T47D (cell line): ENCODE measurements around the gene DHRSX.
A peak's percentile ranks its signal among the peaks of the same experiment; 100 is the strongest.
"Not testable (repeated sequence)": the region's sequence is repeated elsewhere in the genome, so short reads cannot be mapped to it uniquely, and the experiment has no call there.

Experiments
- DNase-seq, 2 experiments: peaks; one replicate each; pipeline versions ENCODE4 v3.0.0 to v3.0.0-alpha.2; 2011 to 2012; ENCODE audit warnings: low read depth in 1 of 2, low spot score in 1 of 2
- JUND ChIP-seq: IDR thresholded peaks from 2 replicates; pipeline ENCODE4 v1.6.1; 2012; ENCODE audit warnings: low read depth
- in situ Hi-C: cut with HindIII; loops from 2 replicates; pipeline ENCODE4 v1.10.0; 2016; ENCODE audit warnings: low sequenced_read_pairs, low pct_unique_long_range_greater_than_20kb

The DHRSX gene

DNA sequence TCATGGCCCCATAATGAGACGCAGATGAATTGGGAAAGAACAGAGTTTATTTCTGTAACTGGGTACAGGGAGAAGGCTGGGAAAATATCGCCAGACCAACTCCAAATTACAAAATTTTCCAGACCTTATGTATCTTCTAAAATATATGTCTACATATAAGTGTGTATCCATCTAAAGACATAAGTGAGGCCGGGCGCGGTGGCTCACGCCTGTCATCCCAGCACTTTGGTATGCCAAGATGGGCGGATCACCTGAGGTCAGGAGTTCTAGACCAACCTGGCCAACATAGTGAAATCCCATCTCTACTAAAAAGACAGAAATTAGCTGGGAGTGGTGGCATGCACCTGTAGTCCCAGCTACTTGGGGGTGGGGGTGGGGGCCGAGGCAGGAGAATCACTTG lies 11.7 kb upstream of the DHRSX start:
- DNase-seq = no peak
- in situ Hi-C loops = no loop called here
- no peak for TF ChIP-seq JUND

DNA sequence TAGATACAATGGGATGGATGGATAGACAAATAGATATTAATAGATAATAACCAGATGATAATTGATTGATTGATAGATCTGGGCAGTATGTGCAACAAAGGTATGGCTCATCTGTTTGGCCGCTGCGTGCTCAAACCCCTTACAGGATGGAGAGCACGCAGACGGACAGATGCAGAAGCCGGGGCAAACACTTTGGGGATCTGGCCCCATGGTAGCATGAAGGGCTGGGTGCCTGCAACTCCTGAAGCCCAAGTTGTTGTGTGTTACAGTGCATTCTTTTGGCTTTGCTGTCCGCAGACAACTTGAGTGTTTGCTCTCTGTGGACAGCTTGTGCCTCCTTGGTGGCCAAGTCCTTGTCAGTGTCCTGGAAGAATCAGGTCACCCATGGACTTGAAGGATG lies 10.6 kb upstream of the DHRSX start:
- TF ChIP-seq JUND = no peak
- in situ Hi-C loops = no loop called here
- DNase-seq = no peak

DNA sequence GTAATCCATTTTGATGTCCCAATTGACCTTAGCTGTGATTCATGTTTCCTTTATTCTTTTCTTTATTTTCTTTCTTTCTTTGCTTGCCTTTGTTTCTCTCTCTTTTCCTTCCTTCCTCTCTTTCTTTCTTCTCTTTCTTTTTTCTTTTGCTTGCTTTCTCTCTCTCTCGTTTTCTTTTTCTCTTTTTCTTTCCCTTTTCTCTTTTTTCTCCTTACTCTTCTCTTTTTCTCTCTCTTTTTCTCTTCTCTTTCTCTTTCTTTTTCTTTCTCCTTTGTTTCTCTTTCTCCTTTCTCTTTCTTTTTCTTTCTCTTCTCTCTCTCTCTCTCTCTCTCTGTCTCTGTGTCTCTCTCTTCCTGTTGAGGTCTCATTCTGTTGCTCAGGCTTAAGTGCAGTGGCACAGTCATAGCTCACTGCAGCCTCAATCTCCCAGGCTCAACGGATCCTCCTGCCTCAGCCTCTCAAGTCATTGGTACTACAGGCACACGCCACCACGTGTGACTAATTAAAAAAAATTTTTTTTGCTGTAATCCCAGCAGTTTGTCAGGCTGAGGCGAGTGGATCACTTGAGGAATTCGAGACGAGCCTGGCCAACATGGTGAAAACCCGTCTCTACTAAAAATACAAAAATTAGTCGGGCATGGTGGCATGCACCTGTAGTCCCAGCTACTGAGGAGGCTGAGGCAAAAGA lies 8.0 kb upstream of the DHRSX start:
- TF ChIP-seq JUND = no peak
- in situ Hi-C loops = no loop called here
- DNase-seq = no peak

DNA sequence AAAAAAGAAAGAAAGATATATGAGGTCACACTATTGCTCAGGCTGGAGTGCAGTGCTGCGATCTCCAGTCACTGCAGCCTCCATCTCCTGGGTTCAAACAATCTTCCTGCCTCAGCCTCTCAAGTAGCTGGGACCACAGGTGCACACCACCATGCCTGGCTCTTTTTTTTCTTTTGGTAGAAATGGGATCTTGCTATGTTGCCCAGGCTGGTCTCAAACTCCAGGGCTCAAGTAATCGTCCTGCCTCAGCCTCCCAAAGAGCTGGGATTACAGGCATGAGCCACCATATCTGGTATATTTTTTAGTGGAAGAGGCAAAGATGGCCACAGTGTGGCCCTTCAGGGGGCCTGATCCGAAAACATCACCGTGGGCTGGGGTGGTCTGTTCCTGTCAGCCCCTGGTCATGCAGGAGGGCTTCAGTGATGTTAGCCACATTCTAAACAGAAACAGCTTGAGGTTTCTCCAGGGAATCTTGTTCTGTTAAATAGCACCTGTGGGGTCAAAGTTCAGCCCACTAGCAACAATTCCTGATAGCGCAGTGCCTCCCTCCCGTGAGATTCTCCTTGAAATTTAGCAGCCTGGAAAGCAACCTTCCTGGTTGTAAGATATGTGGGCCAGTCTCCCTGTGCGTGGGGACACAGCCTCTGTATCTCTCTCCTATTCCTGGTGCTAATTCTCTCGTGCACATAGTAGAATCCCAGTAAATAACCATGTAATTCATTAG lies 7.3 kb upstream of the DHRSX start:
- no peak for DNase-seq
- TF ChIP-seq JUND = no peak
- in situ Hi-C loops = no loop called here

DNA sequence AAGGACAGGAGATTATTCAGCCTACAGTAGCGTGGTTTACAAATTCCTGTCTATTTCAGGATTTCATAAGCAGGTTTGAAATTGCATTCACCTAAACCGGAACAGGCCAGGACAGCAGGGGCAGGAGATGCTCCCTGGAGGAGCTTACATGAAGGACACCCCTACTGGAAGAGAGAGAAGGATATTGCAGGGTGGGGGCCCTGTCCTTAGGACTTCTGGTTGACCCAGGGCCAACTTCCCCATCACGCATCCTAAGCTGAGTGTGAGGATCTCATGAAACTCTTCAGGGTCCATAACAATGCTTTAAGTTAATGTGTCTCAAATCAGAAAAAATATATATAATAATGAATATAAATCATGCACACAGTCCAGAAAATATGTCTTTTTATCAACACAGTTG lies 6.4 kb upstream of the DHRSX start:
- in situ Hi-C loops = no loop called here
- no peak for DNase-seq
- no peak for TF ChIP-seq JUND

DNA sequence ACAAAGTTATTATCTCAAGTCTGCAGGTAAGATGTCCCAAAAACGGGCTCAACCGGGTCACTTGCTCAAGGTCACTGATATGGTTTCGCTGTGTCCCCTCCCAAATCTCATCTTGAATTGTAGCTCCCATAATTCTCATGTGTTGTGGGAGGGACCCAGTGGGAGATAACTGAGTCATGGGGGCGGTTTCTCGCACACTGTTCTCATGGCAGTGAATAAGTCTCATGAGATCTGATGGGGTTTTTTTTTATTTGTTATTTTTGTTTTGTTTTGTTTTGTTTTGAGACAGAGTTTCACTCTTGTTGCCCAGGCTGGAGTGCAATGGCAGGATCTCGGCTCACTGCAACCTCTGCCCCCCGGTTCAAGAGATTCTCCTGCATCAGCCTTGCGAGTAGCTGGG lies 4.6 kb upstream of the DHRSX start:
- in situ Hi-C loops = not testable (repeated sequence)

DNA sequence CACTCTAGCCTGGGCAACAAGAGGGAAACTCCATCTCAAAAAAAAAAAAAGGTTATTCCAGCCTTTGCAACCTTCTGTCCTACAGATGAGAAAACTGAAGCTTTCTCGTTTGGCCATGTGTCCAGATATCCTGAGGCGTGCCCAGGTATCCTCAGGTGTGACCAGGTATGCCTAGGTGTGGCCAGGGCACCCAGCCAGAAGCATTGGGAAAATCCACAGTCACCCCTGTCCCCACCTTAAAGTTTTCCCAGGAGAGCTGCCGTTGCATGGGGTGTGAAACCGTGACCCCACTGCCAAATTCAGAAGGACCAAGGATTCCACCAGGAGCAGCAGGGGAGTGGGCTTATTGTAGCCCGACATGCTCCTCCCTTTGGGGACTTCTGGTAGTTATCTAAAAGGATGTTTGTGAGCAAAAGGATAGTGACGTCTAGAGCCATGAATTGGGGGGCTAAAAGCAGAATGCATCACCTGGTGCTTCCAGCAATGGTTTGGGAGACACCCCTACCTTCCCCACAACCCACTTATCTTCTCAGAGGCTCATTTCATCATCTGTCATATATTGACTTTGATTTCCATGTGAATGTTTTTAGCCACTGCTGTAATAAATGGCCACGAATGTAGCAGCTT lies 4.0 kb upstream of the DHRSX start:
- no peak for DNase-seq
- no peak for TF ChIP-seq JUND
- in situ Hi-C loops = no loop called here

More for the DNA sequence above, 4.6 kb upstream of the DHRSX start:
- DNase-seq = not testable (repeated sequence)

DNA sequence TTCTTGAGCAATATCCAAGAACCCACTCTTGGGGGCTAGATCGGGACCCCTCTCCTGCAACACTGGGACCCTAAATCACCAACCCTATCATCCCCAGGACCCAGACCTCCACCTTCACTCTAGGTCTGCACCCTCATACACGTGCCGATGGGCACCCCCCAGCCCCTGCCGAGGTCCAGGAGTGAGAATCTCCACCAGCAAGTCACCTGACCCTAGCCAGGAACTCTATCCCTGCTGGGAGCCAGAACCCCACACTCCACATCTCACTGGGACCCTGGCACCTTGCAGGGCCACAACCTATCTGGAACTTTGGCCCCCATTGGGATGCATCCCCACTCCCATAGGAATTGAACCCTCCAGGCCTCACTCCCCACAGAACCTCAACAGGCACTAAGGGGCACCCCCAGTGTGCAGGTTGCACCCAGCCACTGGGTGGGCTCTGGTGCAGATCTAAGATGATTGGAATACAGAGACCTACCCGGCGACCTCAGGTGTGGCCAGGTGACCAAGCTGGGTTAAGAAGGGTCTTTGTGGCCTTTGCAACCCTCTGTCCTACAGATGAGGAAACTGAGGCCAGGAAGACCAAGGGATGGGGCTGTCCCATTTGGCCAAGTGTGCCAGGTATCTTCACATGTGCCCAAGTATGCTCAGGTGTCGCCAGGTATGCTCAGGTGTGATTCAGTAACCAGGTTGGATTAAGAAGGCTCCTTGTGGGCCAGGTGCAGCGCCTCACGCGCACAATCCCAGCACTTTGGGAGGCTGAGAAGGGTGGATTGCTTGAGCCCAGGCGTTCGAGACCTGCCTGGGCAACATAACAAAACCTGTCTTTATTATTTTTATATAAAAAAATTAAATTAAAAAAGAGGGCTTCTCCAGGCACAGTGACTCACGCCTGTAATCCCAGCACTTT lies 3.1 kb upstream of the DHRSX start:
- TF ChIP-seq JUND = no peak
- in situ Hi-C loops = no loop called here
- no peak for DNase-seq

DNA sequence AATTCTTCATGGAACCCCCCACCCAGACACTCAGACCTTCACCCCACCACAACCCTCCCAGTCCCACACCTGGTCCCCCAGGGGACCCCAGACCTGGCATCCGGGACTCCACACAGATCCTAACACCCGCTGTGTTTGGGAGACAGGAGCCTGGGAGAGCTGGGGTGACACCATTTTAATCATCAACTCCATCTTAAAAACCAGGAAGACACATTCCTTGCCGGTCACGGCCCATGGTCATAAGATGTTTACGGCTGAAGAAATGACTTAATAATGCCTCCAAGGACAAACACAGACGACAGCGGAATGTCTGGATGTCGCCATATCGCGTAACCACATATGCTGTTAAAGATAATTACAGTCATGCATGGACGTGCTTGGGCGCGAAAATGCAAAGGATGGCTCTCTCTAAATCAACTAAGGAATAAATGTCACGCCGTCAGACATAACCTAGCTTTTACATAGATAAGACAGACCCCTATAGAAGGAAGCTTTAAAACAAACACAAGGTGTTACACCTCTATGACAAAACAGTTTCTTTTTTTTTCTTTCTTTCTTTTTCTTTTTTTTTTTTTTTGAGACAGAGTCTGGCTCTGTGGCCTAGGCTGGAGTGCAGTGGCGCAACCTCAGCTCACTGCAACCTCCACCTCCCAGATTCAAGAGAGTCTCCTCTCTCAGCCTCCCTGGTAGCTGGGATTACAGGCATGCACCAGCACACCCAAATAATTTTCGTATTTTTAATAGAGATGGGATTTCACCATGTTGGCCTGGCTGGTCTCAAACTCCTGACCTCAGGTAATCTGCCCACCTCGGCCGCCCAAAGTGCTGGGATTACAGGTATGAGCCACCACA lies 2.1 kb upstream of the DHRSX start:
- peak; percentile 23 to 83 for DNase-seq
- in situ Hi-C loops = no loop called here
- no peak for TF ChIP-seq JUND

DNA sequence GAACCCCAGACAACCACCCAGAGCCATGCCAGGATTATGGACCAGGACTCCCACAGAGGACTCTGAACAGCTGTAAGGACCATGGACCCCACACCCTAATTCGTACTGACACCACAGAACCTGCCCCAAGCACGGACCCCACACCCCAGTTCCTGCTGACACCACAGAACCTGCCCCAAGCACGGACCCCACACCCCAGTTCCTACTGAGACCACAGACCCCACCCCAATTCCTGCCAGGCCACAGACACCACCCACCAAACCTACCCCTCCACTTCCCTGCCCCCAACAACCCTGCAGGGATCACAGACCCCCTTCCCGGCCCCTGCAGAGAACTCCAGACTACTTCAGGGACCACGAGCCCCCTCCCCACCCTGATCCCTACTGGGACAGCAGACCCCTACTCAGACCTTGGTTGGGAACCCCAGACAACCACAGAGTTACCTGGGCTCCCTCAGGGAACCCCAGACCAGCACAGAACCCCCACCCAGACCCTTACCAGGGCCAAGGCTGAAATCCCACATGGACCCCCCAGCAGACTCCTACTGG lies 1.4 kb upstream of the DHRSX start:
- DNase-seq = no peak
- in situ Hi-C loops = no loop called here
- TF ChIP-seq JUND = no peak

DNA sequence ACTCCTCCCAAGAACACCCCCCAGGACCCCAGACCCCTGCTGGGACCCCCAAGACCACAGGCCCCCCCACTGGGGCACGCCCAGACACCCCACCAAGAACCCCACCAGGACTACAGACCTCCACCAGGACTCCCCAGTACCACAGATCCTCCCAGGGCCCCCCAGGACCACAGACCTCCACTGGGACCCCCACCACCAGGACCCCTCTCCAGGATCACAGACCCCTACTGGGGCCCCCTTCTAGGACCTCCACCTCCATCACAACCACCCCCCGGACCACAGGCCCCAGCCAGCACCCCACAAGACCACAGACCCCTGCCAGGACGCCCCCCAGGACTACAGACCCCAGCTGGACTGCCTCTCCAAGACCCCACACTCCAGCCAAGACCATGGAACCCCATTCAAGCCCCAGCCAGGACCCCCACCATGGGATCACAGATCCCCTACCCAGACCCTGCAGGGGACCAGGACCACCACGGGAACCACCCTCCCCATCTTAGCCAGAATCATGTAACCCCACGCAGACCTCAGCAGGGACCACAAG lies 855 bp upstream of the DHRSX start:
- DNase-seq = no peak
- no peak for TF ChIP-seq JUND
- in situ Hi-C loops = no loop called here
